Stimulated activated CD4-positive, alpha-beta T cell treated with anti-CD3 and anti-CD28 coated beads, Interleukin-1b, Interleukin-23, amount 100 ng/mL, for 48 hours (primary cell): ENCODE measurements around the gene GRIN2D.
A peak's percentile ranks its signal among the peaks of the same experiment; 100 is the strongest.
"Not testable (repeated sequence)": the region's sequence is repeated elsewhere in the genome, so short reads cannot be mapped to it uniquely, and the experiment has no call there.

Experiments
- DNase-seq: peaks from one replicate; pipeline ENCODE4 v3.0.0-alpha.2; 2020

The GRIN2D gene

DNA sequence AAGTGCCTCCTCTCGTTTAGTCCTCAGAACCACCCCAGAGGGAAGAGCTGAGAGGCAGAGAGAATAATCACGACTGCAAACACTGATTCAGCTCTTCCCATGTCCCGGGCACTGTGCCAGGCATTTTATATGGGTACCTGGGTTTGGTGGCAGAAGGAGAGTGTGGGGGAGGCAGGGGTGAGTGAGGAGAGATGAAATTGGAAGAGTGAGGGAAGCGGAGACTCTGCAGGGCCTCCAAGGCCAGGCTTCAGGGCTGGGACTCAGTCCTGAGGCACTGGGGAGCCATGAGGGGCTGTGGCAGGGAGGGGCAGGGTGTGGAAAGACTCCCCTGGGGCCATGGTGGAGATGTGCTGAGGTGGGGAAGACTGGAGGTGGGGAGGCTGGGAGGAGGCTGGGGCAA is 20.6 kb upstream of the GRIN2D start:
- no peak for DNase-seq

DNA sequence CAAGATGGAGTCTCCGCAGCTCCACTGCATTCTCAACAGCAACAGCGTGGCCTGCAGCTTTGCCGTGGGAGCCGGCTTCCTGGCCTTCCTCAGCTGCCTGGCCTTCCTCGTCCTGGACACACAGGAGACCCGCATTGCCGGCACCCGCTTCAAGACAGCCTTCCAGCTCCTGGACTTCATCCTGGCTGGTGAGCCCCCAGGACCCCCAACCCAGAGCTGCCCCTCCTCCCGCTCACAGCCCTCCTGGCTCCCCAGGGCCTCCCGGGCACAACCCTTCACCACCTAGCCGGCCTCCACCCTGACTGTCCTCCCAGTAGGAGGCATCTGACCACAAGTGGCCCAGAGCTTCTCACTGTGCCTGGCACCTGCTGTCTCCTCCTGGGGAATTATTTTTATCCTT is 19.9 kb upstream of the GRIN2D start:
- no peak for DNase-seq

DNA sequence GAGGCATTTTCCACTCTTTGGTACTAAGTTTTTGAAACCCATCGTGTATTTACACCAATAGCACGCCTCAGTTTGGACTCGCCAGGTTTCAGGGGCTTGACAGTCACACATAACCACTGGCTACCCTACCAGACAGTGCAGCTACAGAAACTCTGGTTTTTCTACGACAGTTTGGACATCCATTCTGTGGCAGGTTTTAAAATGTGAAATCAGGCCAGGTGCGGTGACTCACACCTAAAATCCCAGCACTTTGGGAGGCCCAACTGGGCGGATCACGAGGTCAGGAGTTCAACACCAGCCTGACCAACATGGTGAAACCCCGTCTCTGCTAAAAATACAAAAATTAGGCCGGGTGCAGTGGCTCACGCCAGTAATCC is 15.3 kb upstream of the GRIN2D start:
- no peak for DNase-seq

DNA sequence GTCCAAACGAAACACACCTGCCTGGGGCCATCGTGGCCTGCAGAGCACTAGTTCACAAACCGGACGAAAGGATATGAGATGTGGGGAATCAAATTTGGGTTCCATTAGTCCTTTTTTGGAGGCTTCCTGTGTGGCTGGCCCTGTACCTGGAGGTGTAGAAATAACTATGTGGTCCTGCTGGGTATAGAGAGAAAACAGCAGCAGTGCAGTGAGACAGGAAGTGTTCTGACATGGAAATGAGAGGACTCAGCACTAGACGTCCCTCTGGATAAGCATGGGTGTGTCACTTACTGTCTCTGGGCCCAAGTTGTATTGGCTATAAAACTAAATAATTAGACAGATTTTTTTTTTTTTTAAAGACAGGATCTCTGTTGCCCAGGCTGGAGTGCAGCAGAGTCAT is 14.4 kb upstream of the GRIN2D start:
- DNase-seq: no peak

DNA sequence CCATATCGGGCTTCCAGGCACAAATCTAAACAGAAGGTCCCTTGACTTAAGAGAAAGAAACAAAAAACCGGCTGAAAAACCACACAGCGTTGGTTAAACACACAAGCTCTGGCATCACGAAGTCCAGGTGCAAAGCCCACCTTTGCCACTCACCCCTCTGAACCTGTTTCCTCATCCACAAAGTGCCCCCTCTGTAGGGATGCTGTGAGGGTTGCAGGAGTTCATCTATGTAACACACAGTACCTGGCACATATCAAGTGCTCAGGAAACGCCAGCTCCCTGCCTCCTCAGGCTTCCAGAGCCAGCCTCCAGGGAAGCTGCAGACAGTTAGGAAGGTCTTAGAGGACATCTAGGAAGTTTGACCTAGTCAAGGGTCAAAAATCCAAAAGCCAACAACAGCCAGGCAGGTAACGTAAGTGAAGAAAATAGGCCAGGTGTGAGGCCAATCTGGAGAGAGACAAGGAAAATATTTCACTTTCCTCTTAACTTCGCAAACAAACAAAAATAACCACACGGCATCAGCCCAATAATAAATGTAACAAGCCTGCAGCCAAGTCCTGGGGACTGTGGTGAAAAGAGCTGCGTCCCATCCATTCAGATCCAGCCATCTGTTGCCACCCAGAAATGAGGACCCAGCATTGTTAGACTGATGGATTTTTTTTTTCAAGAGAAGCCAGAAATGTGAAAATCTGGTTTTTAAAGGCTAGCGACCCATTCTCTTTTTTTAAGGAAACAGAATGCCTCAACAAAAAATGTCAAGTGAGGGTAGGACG is 12.1 kb upstream of the GRIN2D start:
- DNase-seq: no peak

DNA sequence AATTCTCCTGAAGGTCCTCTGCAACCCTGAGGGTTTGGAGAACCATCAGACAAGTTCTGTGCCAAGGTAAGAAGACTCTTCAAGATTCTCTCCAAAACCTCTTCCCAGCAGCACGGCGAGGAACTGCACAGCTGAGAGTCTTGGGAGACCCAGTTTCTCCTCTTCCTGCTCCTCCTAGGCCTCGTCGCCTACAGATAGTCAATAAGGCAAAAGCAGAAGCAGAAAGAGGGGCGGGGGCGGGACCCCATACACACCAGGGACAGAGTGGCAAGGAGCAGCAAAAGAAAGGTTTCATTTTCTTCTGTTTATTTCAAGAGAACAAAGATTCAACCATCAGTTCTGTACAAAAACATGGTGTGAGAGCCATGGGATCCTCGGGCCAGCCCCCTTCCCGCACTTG is 11.2 kb upstream of the GRIN2D start:
- no peak for DNase-seq

DNA sequence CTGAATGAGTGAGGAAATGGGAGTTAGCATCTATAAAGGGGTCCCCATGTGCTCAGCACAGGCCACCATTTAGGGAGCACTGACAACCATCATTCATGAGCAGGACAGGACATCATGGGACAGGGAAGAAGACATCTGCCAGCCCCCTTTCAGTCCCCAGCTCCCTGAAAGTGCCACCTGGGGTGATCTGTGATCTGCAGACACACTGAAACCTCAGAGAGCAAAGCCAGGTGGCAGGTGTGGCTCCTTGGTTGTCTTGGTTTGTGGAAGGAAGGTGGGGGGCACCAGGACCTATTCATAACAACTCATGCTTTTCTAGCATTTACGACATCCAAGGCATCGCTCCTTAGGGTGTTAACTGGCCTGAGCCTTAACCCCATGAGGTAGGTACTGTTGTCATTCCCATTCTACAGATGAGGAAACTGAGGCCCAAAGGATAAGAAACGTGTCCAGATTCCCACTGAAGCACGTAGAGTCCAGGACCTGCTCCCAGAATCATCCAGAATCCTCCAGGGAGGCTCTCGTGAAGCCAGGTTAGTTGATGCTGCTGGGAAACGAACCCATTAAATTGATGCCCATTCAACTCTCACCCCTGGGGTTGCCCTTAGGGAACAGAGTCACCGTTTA is 7.9 kb upstream of the GRIN2D start:
- DNase-seq: no peak

DNA sequence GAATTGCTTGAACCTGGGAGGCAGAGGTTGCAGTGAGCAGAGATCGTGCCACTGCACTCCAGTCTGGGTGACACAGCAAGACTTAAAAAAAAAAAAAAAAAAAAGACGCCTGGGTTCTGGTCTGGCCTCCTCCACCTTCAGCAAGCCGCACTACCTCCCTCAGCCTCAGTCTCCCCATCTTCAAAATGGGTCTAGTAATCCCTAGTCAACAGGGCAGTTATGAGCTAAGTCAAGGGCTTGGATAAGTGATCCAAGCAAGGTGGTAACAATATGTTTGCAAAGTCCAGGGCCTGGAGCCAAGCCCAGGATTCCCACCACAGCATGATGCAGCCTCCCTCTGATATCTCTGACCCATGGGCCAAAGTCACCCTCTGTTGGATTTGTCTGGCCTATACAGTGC is 6.5 kb upstream of the GRIN2D start:
- DNase-seq: no peak

DNA sequence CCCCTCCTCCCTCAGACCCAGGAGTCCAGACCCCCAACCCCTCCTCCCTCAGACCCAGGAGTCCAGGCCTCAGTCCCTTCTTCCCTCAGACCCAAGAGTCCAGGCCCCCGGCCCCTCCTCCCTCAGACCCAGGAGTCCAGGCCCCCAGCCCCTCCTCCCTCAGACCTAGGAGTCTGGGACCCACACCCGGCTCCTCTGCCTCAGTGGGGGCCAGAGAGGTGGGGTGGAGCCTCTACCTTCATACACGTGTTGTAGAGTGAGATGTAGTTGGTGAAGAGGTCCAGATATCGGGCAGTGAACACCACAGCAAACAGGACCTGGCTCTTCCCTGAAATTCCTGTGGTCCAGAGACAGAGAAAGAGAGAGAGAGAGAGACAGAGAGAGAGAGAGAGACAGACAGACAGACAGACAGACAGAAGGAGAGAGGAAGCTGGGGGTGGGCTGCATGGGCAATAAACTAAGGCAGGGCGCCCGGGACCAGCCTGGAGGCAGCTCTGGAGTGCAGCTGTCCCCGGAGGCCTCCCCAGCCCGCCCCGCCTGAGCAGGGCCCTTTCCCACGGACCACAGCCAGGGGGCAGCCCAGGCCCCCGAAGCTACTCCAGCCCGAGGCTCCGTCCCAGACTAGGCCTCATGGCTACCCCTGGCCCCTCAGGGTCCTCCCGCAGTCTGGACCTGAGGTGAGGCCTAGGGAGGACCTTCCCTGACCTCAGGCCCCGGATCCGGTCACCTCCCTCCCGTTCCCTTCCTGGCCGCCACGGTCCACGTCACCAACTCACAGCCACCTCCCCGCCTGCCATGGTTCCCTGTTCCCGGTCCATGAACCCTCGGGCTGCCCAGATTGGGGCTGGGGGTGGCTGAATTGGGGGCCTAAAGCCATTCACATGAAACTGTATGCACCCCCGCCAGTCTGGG is 3.0 kb upstream of the GRIN2D start:
- peak; percentile 62 for DNase-seq

DNA sequence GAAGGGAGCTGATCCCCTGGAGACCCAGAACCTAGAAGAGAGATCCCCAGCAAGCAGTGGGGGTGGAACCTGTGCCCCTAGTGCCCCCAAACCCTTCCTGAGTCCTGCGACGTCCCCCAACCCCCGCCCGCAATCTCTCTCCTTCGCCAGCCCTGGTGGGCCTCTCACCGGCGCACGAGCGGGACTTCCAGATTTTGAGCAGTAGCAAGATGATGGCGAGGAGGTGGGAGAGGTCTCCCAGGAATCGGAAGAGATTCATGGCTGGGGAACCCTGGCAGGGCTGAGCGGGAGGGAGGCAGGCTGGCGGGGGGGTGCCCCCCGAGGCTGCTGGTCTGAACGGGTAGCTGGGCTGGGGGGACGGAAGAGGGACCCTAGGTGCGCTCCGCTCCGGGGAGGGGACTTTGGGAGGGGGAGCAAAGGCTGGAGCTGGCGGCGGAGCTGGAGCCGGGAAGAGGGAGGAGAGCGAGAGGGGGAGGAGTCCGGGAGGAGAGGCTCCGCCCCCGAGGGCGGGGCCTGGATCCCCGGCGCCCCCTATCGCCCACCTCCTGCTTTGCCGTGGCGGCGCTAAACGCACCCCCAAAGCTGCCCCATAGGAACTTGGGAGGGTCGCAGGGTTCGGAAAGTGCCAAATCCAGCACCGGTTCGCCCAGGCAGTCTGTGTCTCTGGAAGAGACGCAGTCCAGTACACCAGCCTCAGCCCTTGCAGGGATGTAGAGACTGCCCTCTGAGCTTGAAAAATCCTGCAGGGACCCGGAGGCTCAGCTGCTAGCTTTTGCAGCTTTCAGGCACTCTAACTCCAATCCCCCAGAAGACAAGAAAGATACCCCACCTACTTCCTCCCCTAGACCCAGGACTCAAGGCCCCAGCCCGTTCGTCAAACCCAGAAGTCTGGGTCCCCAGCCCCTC is 2.1 kb upstream of the GRIN2D start, which contains the start of gene KDELR1:
KDELR1 (minus strand) TSS at position 452 of the 906 bp plus-strand sequence; CDS start at position 259, 193 bp downstream.
- DNase-seq: peak; percentile 67

DNA sequence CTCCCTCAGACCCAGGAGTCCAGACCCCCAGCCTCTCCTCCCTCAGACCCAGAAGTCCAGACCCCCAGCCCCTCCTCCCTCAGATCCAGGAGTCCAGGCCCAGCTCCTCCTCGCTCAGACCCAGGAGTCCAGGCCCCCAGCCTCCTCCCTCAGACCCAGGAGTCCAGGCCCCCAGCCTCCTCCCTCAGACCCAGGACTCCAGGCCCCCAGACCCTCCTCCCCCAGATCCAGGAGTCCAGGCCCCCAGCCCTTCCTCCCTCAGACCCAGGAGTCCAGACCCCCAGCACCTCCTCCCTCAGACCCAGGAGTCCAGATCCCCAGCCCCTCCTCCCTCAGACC is 1.5 kb upstream of the GRIN2D start:
- not testable (repeated sequence) for DNase-seq

DNA sequence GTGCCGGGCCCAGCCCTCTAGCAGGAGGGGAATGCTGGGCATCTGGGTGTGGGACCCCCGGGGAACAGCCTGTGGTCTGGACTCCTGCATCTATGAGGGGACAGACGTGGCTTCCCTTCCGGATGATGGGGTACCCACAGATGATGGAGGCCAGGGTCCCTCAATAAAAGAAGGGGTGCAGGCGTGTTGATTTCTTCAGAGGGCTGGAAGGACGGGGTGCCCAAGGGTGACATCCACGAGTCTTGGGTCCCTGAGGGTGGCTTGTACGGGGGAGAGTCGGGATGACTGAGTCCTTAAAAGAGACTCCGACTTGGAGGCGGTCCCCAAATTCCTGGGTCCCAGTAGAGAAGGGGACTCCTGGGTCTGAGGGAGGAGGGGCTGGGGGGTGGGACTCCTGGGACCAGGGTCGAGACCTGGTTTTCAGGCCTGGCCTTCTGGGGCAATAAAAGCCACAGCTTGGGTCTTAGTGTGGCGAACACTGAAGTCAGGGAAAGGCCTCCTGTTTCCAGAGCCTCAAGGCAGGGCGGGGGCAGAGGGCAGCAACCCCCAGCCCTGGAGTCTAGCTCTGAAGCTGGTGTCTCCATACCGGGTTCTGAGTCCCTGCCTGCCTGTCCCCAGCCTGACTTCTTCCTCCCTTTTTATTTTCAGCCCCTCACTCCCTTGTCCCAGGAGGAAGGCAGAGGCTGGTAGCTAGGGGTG is 459 bp upstream of the GRIN2D start:
- DNase-seq: no peak

DNA sequence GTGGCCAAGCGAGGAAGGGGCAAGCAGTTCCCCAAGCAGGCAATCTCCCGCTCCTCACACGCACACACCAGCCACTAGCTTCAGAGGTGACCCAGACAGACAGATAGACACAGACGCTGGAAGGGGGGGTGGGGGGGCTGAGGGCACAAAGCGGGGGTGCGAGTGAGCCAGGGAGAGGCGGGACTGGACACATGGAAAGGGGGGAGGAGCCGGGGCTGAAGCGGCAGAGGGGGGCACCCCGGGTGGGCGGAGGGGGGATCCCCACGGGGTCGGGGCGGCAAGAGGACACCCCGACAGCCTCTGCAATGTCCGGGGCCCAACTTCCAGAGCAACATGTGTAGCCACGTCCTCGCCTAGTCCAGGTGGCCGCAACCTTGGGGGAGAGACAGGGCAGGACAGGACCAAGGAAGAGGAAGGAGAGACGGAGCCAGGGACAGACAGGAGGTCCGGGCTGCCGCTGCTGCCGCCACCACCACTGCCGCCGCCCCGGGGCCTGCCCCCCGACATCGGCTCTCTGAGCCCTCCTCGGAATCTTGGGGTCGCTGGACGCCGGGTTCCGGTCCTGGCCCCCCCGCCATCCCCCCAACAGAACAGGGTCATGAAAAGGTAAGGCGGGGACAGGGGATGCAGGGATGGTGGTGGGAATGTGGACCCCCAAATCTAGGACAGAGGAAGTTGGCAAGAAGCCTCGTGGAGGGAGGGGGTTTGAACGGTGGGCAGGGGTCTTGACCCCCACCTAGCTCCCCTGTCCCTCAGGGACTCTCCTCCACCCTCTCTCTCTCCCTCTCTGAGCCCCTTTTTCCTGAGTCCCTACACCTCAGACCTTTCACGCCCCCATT is 1.1 kb downstream of the GRIN2D start:
- no peak for DNase-seq

DNA sequence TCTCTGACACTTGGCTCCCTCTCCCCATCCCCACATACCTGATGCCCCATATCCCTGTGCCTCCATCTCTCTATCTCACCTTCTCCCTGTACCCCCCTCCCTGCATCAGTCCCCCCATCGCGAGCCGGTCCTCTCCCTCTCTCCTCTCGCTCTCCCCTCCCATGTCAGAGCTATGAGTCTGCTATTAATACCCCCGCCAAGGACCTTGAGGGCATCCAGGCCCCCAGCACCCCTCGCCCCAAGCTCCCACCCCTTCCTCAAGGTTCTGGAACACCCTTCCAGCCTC is 1.6 kb downstream of the GRIN2D start:
- no peak for DNase-seq

DNA sequence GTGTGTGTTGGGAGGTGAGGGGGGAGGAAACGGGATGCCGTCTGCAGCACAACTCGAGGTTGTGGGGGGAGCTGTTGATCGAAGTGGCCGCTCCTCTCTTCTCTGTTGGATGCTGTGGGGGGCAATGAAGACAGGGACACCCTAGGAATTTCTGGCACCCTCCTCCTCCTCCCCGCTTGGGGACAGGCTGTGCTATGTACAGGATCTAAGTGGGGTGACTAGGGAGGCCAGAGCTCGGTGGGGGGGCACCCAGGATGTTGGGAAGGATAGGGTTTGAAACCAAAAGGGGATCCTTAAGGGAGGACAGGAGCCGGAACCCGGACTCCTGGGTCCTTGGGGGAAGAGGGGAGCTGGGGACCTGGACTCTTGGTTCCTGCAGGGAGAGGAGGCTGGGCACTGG is 2.0 kb downstream of the GRIN2D start:
- no peak for DNase-seq

DNA sequence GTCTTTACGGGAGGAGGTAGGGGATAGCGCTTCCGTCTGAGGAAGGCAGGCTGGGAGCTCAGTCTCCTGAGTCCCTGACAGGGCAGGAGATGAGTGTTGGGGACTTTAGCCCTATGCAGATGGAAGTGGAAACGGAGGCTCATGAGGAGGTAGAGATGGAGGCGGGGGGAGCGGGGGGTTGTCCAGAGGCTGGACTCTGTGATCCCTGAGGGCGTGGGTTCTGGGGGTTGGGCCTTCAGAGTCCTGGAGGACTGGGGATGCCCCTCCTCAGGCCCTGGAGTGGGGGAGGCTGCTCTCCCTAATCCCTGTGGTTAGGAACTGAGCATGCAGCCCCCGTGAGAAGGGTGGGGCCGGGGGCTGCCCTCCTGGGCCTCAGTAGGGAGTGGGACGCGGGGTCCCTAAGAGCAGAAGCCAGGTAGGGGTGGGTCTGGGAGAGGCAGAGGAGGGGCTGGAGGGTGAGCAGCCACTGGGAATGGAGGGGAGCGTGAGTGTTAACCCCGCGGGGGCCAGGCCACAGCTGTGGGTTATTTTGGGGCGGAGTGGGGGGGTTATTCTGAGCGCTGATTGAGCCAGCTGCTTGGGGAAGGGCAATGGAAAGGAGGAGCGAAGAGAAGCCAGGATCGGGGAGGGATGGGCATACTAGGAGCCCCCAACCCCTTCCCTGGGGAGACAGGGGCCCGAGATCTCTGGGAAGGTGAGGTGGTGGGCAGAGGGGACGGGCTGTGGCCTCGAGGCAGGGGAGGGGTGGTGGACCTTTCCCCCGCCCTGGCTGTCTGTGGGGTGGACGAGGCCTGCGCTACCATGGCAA is 2.8 kb downstream of the GRIN2D start:
- DNase-seq: no peak

DNA sequence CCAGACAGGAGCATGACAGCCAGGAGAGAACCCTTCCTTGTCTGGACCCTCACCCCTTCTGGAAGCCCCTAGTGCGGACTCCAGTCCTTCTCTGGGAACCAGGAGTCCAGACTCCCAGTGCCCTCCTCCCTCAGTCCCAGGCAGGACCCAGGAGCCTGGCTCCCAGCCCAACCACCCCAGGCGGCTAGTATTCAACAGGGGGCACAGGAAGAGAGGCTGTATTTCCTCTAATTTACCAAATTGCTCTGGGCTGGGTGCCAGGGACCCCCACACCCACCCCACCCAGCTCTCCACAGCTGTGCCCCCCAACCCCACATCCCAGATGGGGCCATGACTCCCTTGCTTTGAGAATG is 3.3 kb downstream of the GRIN2D start:
- no peak for DNase-seq

DNA sequence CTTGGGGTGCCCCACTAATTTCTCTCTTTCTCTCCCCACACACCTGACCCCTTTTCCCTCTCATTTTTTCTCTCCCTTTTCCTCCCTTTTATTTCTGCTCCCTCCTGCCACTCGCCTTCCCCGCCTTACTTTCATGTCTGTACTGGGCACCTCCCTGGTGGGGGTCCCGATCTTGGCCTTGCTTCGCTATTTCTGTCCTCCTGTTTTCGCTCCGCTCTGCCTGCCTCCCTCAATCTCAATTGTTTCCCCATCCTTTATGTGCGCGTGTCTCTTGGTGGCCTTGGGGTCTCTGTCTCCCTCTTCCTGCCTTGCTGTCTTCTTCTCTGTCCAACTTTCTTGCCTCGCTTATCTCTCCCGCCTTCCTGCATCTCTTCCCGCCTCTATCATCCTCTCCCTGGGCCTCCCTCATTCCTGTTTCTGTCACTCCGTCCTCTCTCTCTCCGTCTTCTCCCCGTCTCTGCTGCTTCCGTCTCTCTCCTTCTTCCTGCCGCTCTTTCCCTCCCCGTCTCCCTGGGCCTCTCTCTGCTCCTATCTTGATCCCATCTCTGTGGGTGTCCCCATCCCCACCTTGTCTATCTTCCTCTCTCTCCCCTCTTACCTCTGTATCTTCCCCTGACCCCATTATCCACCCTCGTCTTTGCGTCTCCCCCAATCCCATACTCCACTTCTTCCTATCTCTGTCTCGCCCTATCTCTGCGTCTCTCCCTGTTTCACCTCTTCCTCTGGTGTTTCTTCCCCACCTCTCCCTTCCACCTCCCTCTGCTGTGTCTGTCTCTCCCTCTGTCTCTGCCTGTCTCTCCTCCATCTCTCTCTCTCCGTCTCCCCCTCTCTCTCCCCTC is 4.0 kb downstream of the GRIN2D start:
- no peak for DNase-seq

DNA sequence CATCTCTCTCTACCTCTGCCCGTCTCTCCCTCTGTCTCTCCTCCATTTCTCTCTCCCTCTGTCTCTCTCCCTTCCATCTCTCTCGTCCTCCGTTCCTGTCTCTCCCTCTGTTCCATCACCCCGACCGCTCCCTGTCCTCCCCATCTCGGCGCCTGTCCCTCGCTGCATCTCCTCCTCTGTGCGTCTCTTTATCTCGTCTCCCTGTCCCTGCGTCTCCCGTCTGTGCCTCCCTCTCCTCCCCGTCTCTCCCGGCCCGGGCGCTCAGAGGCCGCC is 4.6 kb downstream of the GRIN2D start:
- no peak for DNase-seq
